CD8-positive, alpha-beta memory T cell (primary cell): ENCODE results near the gene PLCL2. TPM values are rescaled to one million over a fixed set of nuclear protein-coding genes. Genes with fewer than 3 reads are reported as not detected.

ENCODE experiments used
- CTCF ChIA-PET: fragments of 350-600 bp; sonication (Branson Sonifier 250); formaldehyde crosslinking; loops from one replicate; lab custom pipeline; 2021; ENCODE audit warnings: antibody characterized with exemption; lab: Charles Lee
- POLR2A ChIA-PET: fragments of 350-600 bp; sonication (Branson Sonifier 250); formaldehyde crosslinking; loops from one replicate; lab custom pipeline; 2021; ENCODE audit warnings: antibody characterized with exemption; lab: Charles Lee
- DNase-seq, 5 donors: peaks; one replicate each; pipeline versions ENCODE4 v3.0.0 to v3.0.0-alpha.2; 2020 to 2022; ENCODE audit warnings: mixed read lengths in 1 of 5
- H3K27ac ChIP-seq: one replicate; pipeline ENCODE4 v1.7.0; 2013; ENCODE audit warnings: low read depth, mild to moderate bottlenecking, low read length, moderate library complexity
- H3K27me3 ChIP-seq: 2 replicates; pipeline ENCODE4 v1.7.0; 2013; ENCODE audit warnings: low read length, mild to moderate bottlenecking; ENCODE audit not compliant: insufficient read depth, poor library complexity, severe bottlenecking
- H3K36me3 ChIP-seq: 2 replicates; pipeline ENCODE4 v1.7.0; 2013; ENCODE audit warnings: mild to moderate bottlenecking, low read length, moderate library complexity; ENCODE audit not compliant: insufficient read depth
- H3K4me1 ChIP-seq: 2 replicates; pipeline ENCODE4 v1.7.0; 2013; ENCODE audit warnings: mild to moderate bottlenecking, low read length, moderate library complexity; ENCODE audit not compliant: insufficient read depth
- H3K4me3 ChIP-seq: 2 replicates; pipeline ENCODE4 v1.7.0; 2013; ENCODE audit warnings: mild to moderate bottlenecking, low read length
- H3K9me3 ChIP-seq: 2 replicates; pipeline ENCODE4 v1.7.0; 2013; ENCODE audit warnings: mild to moderate bottlenecking, low read length
- H3K27ac Mint-ChIP-seq, 8 donors: one replicate each; pipeline ENCODE4 v1.8.0; 2020 to 2021; ENCODE audit warnings: mixed read lengths in 8 of 8, mild to moderate bottlenecking in 6 of 8, inconsistent platforms in 3 of 8, moderate library complexity in 3 of 8
- H3K27me3 Mint-ChIP-seq, 2 donors: one replicate each; pipeline ENCODE4 v1.8.0; 2020 to 2021; ENCODE audit warnings: mixed read lengths in 2 of 2, mild to moderate bottlenecking in 1 of 2, moderate library complexity in 1 of 2
- H3K36me3 Mint-ChIP-seq, 3 donors: one replicate each; pipeline ENCODE4 v1.8.0; 2020 to 2021; ENCODE audit warnings: mixed read lengths in 3 of 3, inconsistent platforms in 1 of 3, mild to moderate bottlenecking in 1 of 3
- H3K4me1 Mint-ChIP-seq, 3 donors: one replicate each; pipeline ENCODE4 v1.8.0; 2020 to 2021; ENCODE audit warnings: mixed read lengths in 3 of 3, inconsistent platforms in 1 of 3, mild to moderate bottlenecking in 1 of 3
- H3K4me3 Mint-ChIP-seq, 7 donors: one replicate each; pipeline ENCODE4 v1.8.0; 2020 to 2021; ENCODE audit warnings: mixed read lengths in 7 of 7, mild to moderate bottlenecking in 6 of 7, moderate library complexity in 4 of 7, inconsistent platforms in 2 of 7
- H3K9me3 Mint-ChIP-seq, 5 donors: one replicate each; pipeline ENCODE4 v1.8.0; 2020 to 2022; ENCODE audit warnings: mixed read lengths in 5 of 5, mild to moderate bottlenecking in 3 of 5, moderate library complexity in 2 of 5, inconsistent platforms in 1 of 5
- polyA plus RNA-seq: library from polyadenylated mRNA; unstranded; fragments of 300-500 nt; fragmentation: Illumina TruSeq; gene quantifications from one replicate; pipeline ENCODE4 v1.2.3, GENCODE V29; 2021
- total RNA-seq, 2 experiments: library from RNA; stranded (reverse); gene quantifications; one replicate each; pipeline ENCODE4 v1.2.3, GENCODE V29; 2021

PLCL2 gene
- total and polyA plus RNA-seq, 3 experiments from 2014 or later: 22.2 to 94.9 (median 22.8) TPM

GRCh38 chr3:17075907-17076306 lies 191.2 kb downstream of the PLCL2 start:
- H3K9me3 Mint-ChIP-seq: no peaks in the 10 kb centered on the region
- H3K27ac Mint-ChIP-seq: peak overlapping the region in 3 of 8 donors; percentile 17 to 68 (median 50)
- H3K4me3 Mint-ChIP-seq: peak overlapping the region in 1 of 7 donors; percentile 64
- ChIA-PET CTCF (interaction anchor here (1.8 kb wide), 1 partner anchor 39 kb away, joined by 3 read pairs; no protein-coding TSS in a partner anchor), POLR2A (no interaction called here)
- Histone ChIP-seq H3K4me1 (peaks cover 32% of the 10 kb centered on the region), H3K36me3 (peaks cover 3% of the 10 kb centered on the region), H3K4me3 (no peak overlapping the region), H3K9me3 (no peaks in the 10 kb centered on the region), H3K27ac (no peak overlapping the region), H3K27me3 (no peaks in the 10 kb centered on the region)
- H3K36me3 Mint-ChIP-seq: peaks cover 15 to 74% (median 31%) of the 10 kb centered on the region in 3 donors
- H3K27me3 Mint-ChIP-seq: peaks cover 0 to 1% of the 10 kb centered on the region in 2 donors
- H3K4me1 Mint-ChIP-seq: peaks cover 58 to 90% (median 62%) of the 10 kb centered on the region in 3 donors
- DNase-seq: no peak

DNA sequence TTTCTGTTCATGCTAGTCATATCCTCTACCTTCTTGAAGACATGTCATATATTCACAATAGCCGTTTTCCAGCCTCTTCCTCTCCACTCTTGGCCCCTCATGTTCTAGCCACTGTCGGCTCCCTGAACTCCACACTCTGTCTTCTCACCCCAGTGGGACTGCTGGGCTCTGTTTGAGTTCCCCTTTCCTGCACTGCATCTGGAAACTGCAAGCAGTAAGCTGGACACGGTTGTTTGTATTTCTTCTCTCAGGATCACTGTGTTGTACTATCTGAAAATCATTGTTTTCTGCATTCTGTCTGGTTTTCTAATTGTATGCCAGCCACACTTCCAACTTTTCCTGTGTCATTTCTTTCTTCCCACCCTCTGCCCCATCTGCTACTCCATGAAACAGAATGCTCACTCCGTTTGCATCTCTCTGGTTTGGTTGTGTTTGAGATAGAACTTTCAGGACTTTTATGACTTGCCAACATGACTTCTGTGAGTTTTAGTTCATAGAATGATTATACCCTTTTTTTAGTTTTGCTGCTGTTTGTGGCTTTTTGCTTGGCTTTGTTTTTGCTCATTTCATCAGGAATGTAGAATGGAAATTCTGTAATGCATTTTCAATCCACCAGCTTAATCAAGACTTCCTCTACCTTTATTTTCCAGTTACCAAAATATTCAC lies 192.3 kb downstream of the PLCL2 start:
- CTCF ChIA-PET: no interaction called here
- peaks cover 18 to 76% (median 32%) of the 10 kb centered on the region in 3 donors for H3K36me3 Mint-ChIP-seq
- Histone ChIP-seq H3K4me3 (no peak overlapping the region), H3K36me3 (peaks cover 3% of the 10 kb centered on the region), H3K27me3 (no peaks in the 10 kb centered on the region), H3K9me3 (no peaks in the 10 kb centered on the region), H3K27ac (no peak overlapping the region), H3K4me1 (peaks cover 32% of the 10 kb centered on the region)
- no peaks in the 10 kb centered on the region for H3K9me3 Mint-ChIP-seq
- H3K27me3 Mint-ChIP-seq: peaks cover 0 to 1% of the 10 kb centered on the region in 2 donors
- H3K27ac Mint-ChIP-seq: peak overlapping the region in 2 of 8 donors; percentile 31 to 76
- peaks cover 58 to 91% (median 62%) of the 10 kb centered on the region in 3 donors for H3K4me1 Mint-ChIP-seq
- POLR2A ChIA-PET: no interaction called here
- DNase-seq: no peak
- H3K4me3 Mint-ChIP-seq: peak overlapping the region in 1 of 7 donors; percentile 11

- Mint-ChIP-seq H3K9me3 (no peaks in the 10 kb centered on the region), H3K4me3 (no peak overlapping the region), H3K27ac (peak overlapping the region in 3 of 8 donors; percentile 48 to 68 (median 49)), H3K27me3 (peaks cover 0 to 1% of the 10 kb centered on the region in 2 donors), H3K36me3 (peaks cover 18 to 77% (median 35%) of the 10 kb centered on the region in 3 donors), H3K4me1 (peaks cover 58 to 90% (median 61%) of the 10 kb centered on the region in 3 donors)
- no peak for DNase-seq
- ChIA-PET CTCF (no interaction called here), POLR2A (no interaction called here)
- H3K9me3 ChIP-seq: no peaks in the 10 kb centered on the region
- no peak overlapping the region for H3K27ac ChIP-seq
- H3K4me3 ChIP-seq: no peak overlapping the region
- peaks cover 3% of the 10 kb centered on the region for H3K36me3 ChIP-seq
- peaks cover 32% of the 10 kb centered on the region for H3K4me1 ChIP-seq
- H3K27me3 ChIP-seq: no peaks in the 10 kb centered on the region
Observed at GRCh38 chr3:17077606-17078005, 192.9 kb downstream of the PLCL2 start.

DNA sequence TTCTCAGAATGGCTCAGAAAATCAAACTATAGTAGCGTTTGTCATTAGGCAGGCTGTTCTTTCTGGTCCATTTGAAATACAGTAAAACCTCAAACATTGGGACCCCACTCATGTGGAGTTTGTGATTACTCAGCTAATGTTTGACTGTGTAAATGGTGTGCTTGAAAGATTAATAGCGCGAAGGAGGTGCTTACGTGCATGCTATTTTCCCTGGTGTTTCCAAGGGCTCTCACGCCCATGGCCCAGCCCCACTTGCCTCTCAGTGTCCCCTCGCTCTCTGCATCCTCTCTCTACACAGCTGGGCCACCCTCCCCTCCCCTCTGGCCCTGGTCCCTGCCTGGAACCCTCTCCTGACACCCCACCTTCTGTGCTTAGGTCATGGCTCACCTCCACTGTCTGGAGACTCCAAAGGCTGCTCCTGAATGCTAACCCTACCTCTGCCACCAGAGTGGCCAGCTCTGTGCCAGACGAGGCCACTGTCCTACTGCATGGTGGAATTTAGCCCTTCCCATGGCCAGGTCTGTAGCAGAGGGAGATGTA lies 194.2 kb downstream of the PLCL2 start:
- Histone ChIP-seq H3K27ac (no peak overlapping the region), H3K4me3 (no peak overlapping the region), H3K4me1 (peaks cover 20% of the 10 kb centered on the region), H3K36me3 (peaks cover 3% of the 10 kb centered on the region), H3K9me3 (no peaks in the 10 kb centered on the region), H3K27me3 (no peaks in the 10 kb centered on the region)
- H3K4me1 Mint-ChIP-seq: peaks cover 53 to 84% (median 56%) of the 10 kb centered on the region in 3 donors
- H3K27me3 Mint-ChIP-seq: peaks cover 0 to 1% of the 10 kb centered on the region in 2 donors
- H3K36me3 Mint-ChIP-seq: peaks cover 26 to 78% (median 35%) of the 10 kb centered on the region in 3 donors
- peaks cover 0 to 3% (median 0%) of the 10 kb centered on the region in 5 donors for H3K9me3 Mint-ChIP-seq
- no peak overlapping the region for H3K4me3 Mint-ChIP-seq
- ChIA-PET CTCF (no interaction called here), POLR2A (interaction anchor here (0.6 kb wide), 1 partner anchor 65 kb away, joined by 3 read pairs; no protein-coding TSS in a partner anchor)
- H3K27ac Mint-ChIP-seq: peak overlapping the region in 1 of 8 donors; percentile 44
- DNase-seq: no peak

- ChIA-PET CTCF (no interaction called here), POLR2A (no interaction called here)
- H3K36me3 ChIP-seq: peaks cover 3% of the 10 kb centered on the region
- H3K4me1 ChIP-seq: peaks cover 11% of the 10 kb centered on the region
- no peaks in the 10 kb centered on the region for H3K27me3 ChIP-seq
- H3K36me3 Mint-ChIP-seq: peaks cover 35 to 86% (median 42%) of the 10 kb centered on the region in 3 donors
- H3K9me3 Mint-ChIP-seq: peaks cover 0 to 6% (median 0%) of the 10 kb centered on the region in 5 donors
- no peak overlapping the region for H3K4me3 Mint-ChIP-seq
- peaks cover 44 to 78% (median 53%) of the 10 kb centered on the region in 3 donors for H3K4me1 Mint-ChIP-seq
- H3K4me3 ChIP-seq: no peak overlapping the region
- peak overlapping the region in 2 of 8 donors; percentile 43 to 66 for H3K27ac Mint-ChIP-seq
- no peaks in the 10 kb centered on the region for H3K9me3 ChIP-seq
- H3K27ac ChIP-seq: no peak overlapping the region
- H3K27me3 Mint-ChIP-seq: peaks cover 0 to 1% of the 10 kb centered on the region in 2 donors
- peak in 1 of 5 donors; percentile 8 for DNase-seq
Observed at GRCh38 chr3:17079933-17080332, 195.2 kb downstream of the PLCL2 start.

DNA sequence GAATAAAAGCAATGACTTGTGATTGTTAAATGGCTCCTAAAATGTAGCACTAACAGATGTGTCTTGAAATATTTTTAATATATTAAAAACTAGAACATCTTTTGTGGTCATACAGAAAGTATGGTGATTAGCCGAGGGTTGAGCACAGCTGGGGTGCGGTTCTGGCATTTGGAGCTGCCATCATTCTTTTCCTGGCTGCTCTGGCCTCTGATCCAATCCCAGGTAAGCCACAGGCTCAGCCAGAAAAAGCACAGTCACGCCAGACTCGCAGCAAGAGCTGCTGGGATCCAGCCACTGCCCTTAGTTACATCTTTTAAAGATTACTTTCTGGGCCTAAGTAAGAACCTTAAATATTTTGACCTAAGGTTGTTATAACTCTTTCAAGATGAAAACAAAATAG lies 196.8 kb downstream of the PLCL2 start:
- DNase-seq: no peak
- POLR2A ChIA-PET: no interaction called here

DNA sequence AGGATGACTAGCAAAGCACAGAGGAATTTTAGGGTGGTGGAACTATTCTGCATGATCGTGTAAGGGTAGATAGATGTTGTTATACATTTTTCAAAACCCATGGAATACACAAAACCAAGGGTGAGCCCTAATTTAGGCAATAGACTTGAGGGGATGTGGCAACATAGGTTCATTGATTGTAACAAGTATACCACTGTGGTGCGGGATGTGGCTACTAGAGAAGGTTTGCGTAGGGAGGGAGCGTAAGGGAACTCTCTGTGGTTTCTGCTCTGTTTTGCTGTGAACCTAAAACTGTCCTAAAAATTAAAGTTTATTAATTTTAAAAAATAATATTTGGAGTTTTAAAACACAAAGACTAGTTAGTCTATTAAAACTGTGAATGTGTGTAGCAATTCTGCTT lies 202.8 kb downstream of the PLCL2 start:
- no peaks in the 10 kb centered on the region for H3K9me3 ChIP-seq
- peaks cover 39 to 66% (median 42%) of the 10 kb centered on the region in 3 donors for H3K36me3 Mint-ChIP-seq
- H3K4me1 Mint-ChIP-seq: peaks cover 52 to 57% (median 52%) of the 10 kb centered on the region in 3 donors
- H3K27ac Mint-ChIP-seq: peak overlapping the region in 4 of 8 donors; percentile 16 to 78 (median 50)
- H3K4me1 ChIP-seq: peaks cover 34% of the 10 kb centered on the region
- no peak overlapping the region for H3K4me3 ChIP-seq
- H3K9me3 Mint-ChIP-seq: peaks cover 0 to 6% (median 0%) of the 10 kb centered on the region in 5 donors
- H3K27me3 ChIP-seq: no peaks in the 10 kb centered on the region
- peaks cover 15% of the 10 kb centered on the region for H3K36me3 ChIP-seq
- CTCF ChIA-PET: no interaction called here
- no peak overlapping the region for H3K27ac ChIP-seq
- peak overlapping the region in 5 of 7 donors; percentile 19 to 69 (median 46) for H3K4me3 Mint-ChIP-seq
- peak in 2 of 5 donors; percentile 21 to 48 for DNase-seq
- H3K27me3 Mint-ChIP-seq: peaks cover 0 to 1% of the 10 kb centered on the region in 2 donors
- POLR2A ChIA-PET: no interaction called here

More for the DNA sequence above, 196.8 kb downstream of the PLCL2 start:
- no peaks in the 10 kb centered on the region for H3K9me3 ChIP-seq
- peaks cover 41 to 70% (median 46%) of the 10 kb centered on the region in 3 donors for H3K4me1 Mint-ChIP-seq
- H3K4me1 ChIP-seq: peaks cover 6% of the 10 kb centered on the region
- no peak overlapping the region for H3K4me3 ChIP-seq
- peak overlapping the region in 1 of 8 donors; percentile 40 for H3K27ac Mint-ChIP-seq
- H3K4me3 Mint-ChIP-seq: no peak overlapping the region
- H3K27me3 ChIP-seq: no peaks in the 10 kb centered on the region
- CTCF ChIA-PET: no interaction called here
- H3K27ac ChIP-seq: no peak overlapping the region
- no peaks in the 10 kb centered on the region for H3K36me3 ChIP-seq
- peaks cover 44 to 80% (median 45%) of the 10 kb centered on the region in 3 donors for H3K36me3 Mint-ChIP-seq
- H3K27me3 Mint-ChIP-seq: peaks cover 0 to 1% of the 10 kb centered on the region in 2 donors
- H3K9me3 Mint-ChIP-seq: peaks cover 0 to 6% (median 0%) of the 10 kb centered on the region in 5 donors

- DNase-seq: no peak
- no peak overlapping the region for H3K4me3 ChIP-seq
- Mint-ChIP-seq H3K27ac (peak overlapping the region in 6 of 8 donors; percentile 43 to 85 (median 60)), H3K4me3 (peak overlapping the region in 6 of 7 donors; percentile 15 to 80 (median 70)), H3K27me3 (peaks cover 0 to 1% of the 10 kb centered on the region in 2 donors), H3K9me3 (peaks cover 0 to 6% (median 0%) of the 10 kb centered on the region in 5 donors), H3K36me3 (peaks cover 39 to 66% (median 41%) of the 10 kb centered on the region in 3 donors), H3K4me1 (peaks cover 49 to 54% (median 51%) of the 10 kb centered on the region in 3 donors)
- H3K27me3 ChIP-seq: no peaks in the 10 kb centered on the region
- no peak overlapping the region for H3K27ac ChIP-seq
- H3K4me1 ChIP-seq: peaks cover 34% of the 10 kb centered on the region
- ChIA-PET POLR2A (no interaction called here), CTCF (no interaction called here)
- peaks cover 15% of the 10 kb centered on the region for H3K36me3 ChIP-seq
- H3K9me3 ChIP-seq: no peaks in the 10 kb centered on the region
Observed at GRCh38 chr3:17088017-17088416, 203.3 kb downstream of the PLCL2 start.
